HepG2 (cell line): Measurements from ENCODE around the gene IRS1. TPM values are rescaled to one million over a fixed set of nuclear protein-coding genes. Genes with fewer than 3 reads are reported as not detected.

ENCODE experiments used
- ATAC-seq: fragments of 200-7000 bp; cut with Tn5 transposase; 3 replicates; pipeline ENCODE4 v1.9.1; 2020; ENCODE audit warnings: mild to moderate bottlenecking, moderate library complexity
- BruUV-seq: library from RNA; stranded (reverse); fragments of 400-500 nt; replicated peaks from 2 replicates; lab custom pipeline; 2021; lab: Mats Ljungman, UMichigan
- CTCF ChIA-PET: fragments of 300-600 bp; formaldehyde crosslinking; extraction: SDS; loops from one replicate; lab custom pipeline; 2021; ENCODE audit warnings: low total read pairs, inconsistent platforms, low intra/inter-chr PET ratio; lab: Yijun Ruan, JAX
- POLR2A ChIA-PET: fragments of 350-600 bp; sonication (Branson Sonifier 250); formaldehyde crosslinking; loops from one replicate; lab custom pipeline; 2020; ENCODE audit warnings: antibody characterized with exemption, inconsistent platforms; lab: Yijun Ruan, JAX
- DNase-seq: peaks from one replicate; pipeline ENCODE4 v3.0.0-alpha.2; 2015; ENCODE audit warnings: low spot score
- FAIRE-seq: peaks from 3 replicates; lab custom pipeline; 2011; peaks lifted over from hg19 to GRCh38; lab: Jason Lieb, UNC
- H2AFZ ChIP-seq: one replicate; pipeline ENCODE4 v1.6.1; 2011; ENCODE audit warnings: low read length, inconsistent platforms
- H3K27ac ChIP-seq: fragments of 300-600 bp; 3 replicates; pipeline ENCODE4 v1.8.0; 2011; ENCODE audit warnings: mixed run types, mild to moderate bottlenecking, mixed read lengths, low read length, inconsistent platforms; ENCODE audit not compliant: insufficient read depth; ENCODE audit errors: extremely low read length
- H3K27me3 ChIP-seq, 2 experiments: fragments of 200-600 bp in 1 of 2; 2 replicates in 1 of 2; 3 replicates in 1 of 2; pipeline versions ENCODE4 v1.6.0 to v1.8.0; 2011; ENCODE audit warnings: low read length in 2 of 2, mild to moderate bottlenecking in 2 of 2, moderate library complexity in 2 of 2, inconsistent platforms in 1 of 2; ENCODE audit not compliant: insufficient read depth in 2 of 2, control insufficient read depth in 1 of 2
- H3K36me3 ChIP-seq, 2 experiments: fragments of 200-600 bp in 1 of 2; replicated peaks in 1 of 2; 2 replicates in 1 of 2; 3 replicates in 1 of 2; pipeline versions ENCODE4 v1.5.1 to v1.8.0; 2011; ENCODE audit warnings: low read length in 2 of 2, inconsistent platforms in 1 of 2; ENCODE audit not compliant: insufficient read depth in 2 of 2, control insufficient read depth in 1 of 2
- H3K4me1 ChIP-seq: 2 replicates; pipeline ENCODE4 v1.5.1; 2012; ENCODE audit warnings: low read length, inconsistent platforms; ENCODE audit not compliant: insufficient read depth
- H3K4me2 ChIP-seq: 2 replicates; pipeline ENCODE4 v1.6.0; 2011; ENCODE audit warnings: low read depth, low read length, inconsistent platforms
- H3K4me3 ChIP-seq, 3 experiments: fragments of 200-600 bp in 1 of 3; sonication (generic), shearing (Covaris generic) in 1 of 3; replicated peaks in 1 of 3; 2 replicates each; pipeline ENCODE4 v1.5.1; 2011 to 2016; ENCODE audit warnings: low read length in 3 of 3, inconsistent platforms in 2 of 3, low read depth in 2 of 3, mild to moderate bottlenecking in 2 of 3, control low read depth in 1 of 3, mixed read lengths in 1 of 3; ENCODE audit not compliant: insufficient read depth in 1 of 3
- H3K79me2 ChIP-seq: one replicate; pipeline ENCODE4 v1.6.1; 2011; ENCODE audit warnings: low read length, inconsistent platforms; ENCODE audit not compliant: insufficient read depth
- H3K9ac ChIP-seq: 2 replicates; pipeline ENCODE4 v1.6.0; 2011; ENCODE audit warnings: mild to moderate bottlenecking, low read depth, low read length, inconsistent platforms; ENCODE audit not compliant: insufficient read depth
- H3K9me3 ChIP-seq: 2 replicates; pipeline ENCODE4 v1.5.1; 2012; ENCODE audit warnings: mild to moderate bottlenecking, low read length
- H4K20me1 ChIP-seq: 2 replicates; pipeline ENCODE4 v1.6.0; 2011; ENCODE audit warnings: inconsistent platforms, mild to moderate bottlenecking, low read length, moderate library complexity; ENCODE audit not compliant: insufficient read depth
- FOXA1 ChIP-seq, 2 experiments: fragments of 450-650 bp in 1 of 2; sonication (generic) in 1 of 2; formaldehyde crosslinking in 1 of 2; IDR thresholded peaks; 2 replicates each; pipeline versions ENCODE4 v1.4.0 to v1.6.1; 2016 to 2020; ENCODE audit warnings: missing genetic modification reagents in 1 of 2
- JUN ChIP-seq: sonication (generic); formaldehyde crosslinking; IDR thresholded peaks from 2 replicates; pipeline ENCODE4 v1.4.0; 2020; ENCODE audit warnings: mild to moderate bottlenecking, missing genetic modification reagents
- MIER3 ChIP-seq: IDR thresholded peaks from 2 replicates; pipeline ENCODE4 v1.6.1; 2016; ENCODE audit warnings: missing compliant biosample characterization, borderline replicate concordance
- NAIF1 ChIP-seq: sonication (generic); formaldehyde crosslinking; IDR thresholded peaks from 2 replicates; pipeline ENCODE4 v1.5.0; 2020; ENCODE audit warnings: mild to moderate bottlenecking, missing genetic modification reagents, borderline replicate concordance
- PHF21A ChIP-seq: sonication (generic); formaldehyde crosslinking; IDR thresholded peaks from 2 replicates; pipeline ENCODE4 v1.5.0; 2020; ENCODE audit warnings: mild to moderate bottlenecking, missing genetic modification reagents
- REL ChIP-seq: sonication (generic); formaldehyde crosslinking; conservative IDR thresholded peaks from 2 replicates; pipeline ENCODE4 v1.8.0; 2022; ENCODE audit warnings: mild to moderate bottlenecking, missing genetic modification reagents, moderate library complexity
- SMC3 ChIP-seq: IDR thresholded peaks from 2 replicates; pipeline ENCODE4 v1.6.1; 2011; ENCODE audit warnings: low read length, improper control_type of control experiment
- SMYD3 ChIP-seq: sonication (generic); formaldehyde crosslinking; IDR thresholded peaks from 2 replicates; pipeline ENCODE4 v1.8.1; 2023; ENCODE audit warnings: mild to moderate bottlenecking, missing genetic modification reagents
- SRF ChIP-seq: IDR thresholded peaks from 2 replicates; pipeline ENCODE4 v1.6.1; 2011; ENCODE audit warnings: mild to moderate bottlenecking, low read depth, low read length, moderate library complexity
- ZNF430 ChIP-seq: sonication (generic); formaldehyde crosslinking; IDR thresholded peaks from 2 replicates; pipeline ENCODE4 v1.9.0; 2021; ENCODE audit warnings: mild to moderate bottlenecking, missing genetic modification reagents
- ZNF44 ChIP-seq: sonication (generic); formaldehyde crosslinking; IDR thresholded peaks from 2 replicates; pipeline ENCODE4 v1.5.1; 2020; ENCODE audit warnings: mild to moderate bottlenecking, missing genetic modification reagents
- ZNF441 ChIP-seq: sonication (generic); formaldehyde crosslinking; IDR thresholded peaks from 2 replicates; pipeline ENCODE4 v1.7.0; 2021; ENCODE audit warnings: missing genetic modification reagents, borderline replicate concordance
- ZNF784 ChIP-seq: sonication (generic); formaldehyde crosslinking; IDR thresholded peaks from 2 replicates; pipeline ENCODE4 v1.5.1; 2020; ENCODE audit warnings: missing genetic modification reagents, mild to moderate bottlenecking, borderline replicate concordance
- WGBS: methylation state at CpG from one replicate; pipeline ENCODE4 v1.1.6; 2017; ENCODE audit warnings: low lambda C conversion rate; 5-methylcytosine and 5-hydroxymethylcytosine counted together
- in situ Hi-C: cut with HindIII; loops from 2 replicates; pipeline ENCODE4 v1.10.0; 2017; ENCODE audit warnings: low pct_unique_long_range_greater_than_20kb; ENCODE audit not compliant: extremely low pct_ligation_motif_present
- intact Hi-C: fragments of 100-400 bp; cut with micrococcal nuclease; formaldehyde crosslinking; loops from one replicate; pipeline ENCODE4 v1.10.0; 2022; ENCODE audit not compliant: unreplicated experiment
- polyA plus RNA-seq, 8 experiments: library from polyadenylated mRNA; depleted of rRNA in 3 of 8; stranded (reverse) in 7 of 8; unstranded in 1 of 8; fragments of >200 nt; fragmentation: Illumina TruSeq in 4 of 8; extraction: Trizol in 4 of 8; gene quantifications; 2 replicates each; pipeline versions ENCODE4 v1.2.1 to v1.2.3, GENCODE V29; 2011 to 2016; ENCODE audit warnings: low read depth in 4 of 8, missing spikeins in 1 of 8, mixed read lengths in 1 of 8; ENCODE audit not compliant: insufficient read depth in 1 of 8
- total RNA-seq, 5 experiments: library from RNA; depleted of rRNA; stranded (reverse); fragments of >200 nt; fragmentation: Illumina TruSeq; extraction: Trizol; gene quantifications; 2 replicates each; pipeline ENCODE4 v1.2.3, GENCODE V29; 2016; ENCODE audit warnings: low read depth in 1 of 5

IRS1 gene
- total and polyA plus RNA-seq, 2 of the 13 experiments (the other 11 are each of a cell fraction or from before 2014, with no cell fraction given), result 8.7 to 9.0 TPM

GRCh38 chr2:226732478-226733188 lies 67.0 kb downstream of the IRS1 start:
- H3K36me3 ChIP-seq, result peaks cover 0 to 6% of the 10 kb centered on the region in 2 experiments; a peak in 2 of 5 replicates
- DNase-seq, result peak; percentile 65
- ATAC-seq, result peak; percentile 70
- 46% methylated on average over 4 of the region's 4 CpGs for WGBS
- no peaks in the 10 kb centered on the region for H4K20me1 ChIP-seq
- no peaks in the 10 kb centered on the region for H3K79me2 ChIP-seq
- ChIA-PET CTCF (no interaction called here), POLR2A (interaction anchor here (0.7 to 3.5 kb wide), 23 partner anchors 9 to 702 kb away, joined by 3 to 53 read pairs (median 5); partner anchors contain the start of gene IRS1)
- in situ Hi-C loops (loop anchor here (10.0 kb wide), 1 partner anchor 62 kb away; the partner anchor contains the start of gene IRS1), intact Hi-C loops (loop anchor here (1.0 to 10.0 kb wide), 6 partner anchors 68 to 575 kb away; no protein-coding TSS in a partner anchor)
- H3K4me3 ChIP-seq, result peak overlapping the region in 1 of 3 experiments; percentile 45; a peak in 2 of 6 replicates
- no peaks in the 10 kb centered on the region for H3K27me3 ChIP-seq
- H2AFZ ChIP-seq, result no peak overlapping the region
- H3K27ac ChIP-seq, result peak overlapping the region; percentile 82
- no peaks in the 10 kb centered on the region for H3K9me3 ChIP-seq
- H3K4me1 ChIP-seq, result peaks cover 73% of the 10 kb centered on the region
- FAIRE-seq, result no peak
- peak overlapping the region; percentile 20; the same call in 1 of the 2 replicates for H3K9ac ChIP-seq
- peak overlapping the region; percentile 60 for H3K4me2 ChIP-seq
- TSS peak; percentile 37 for BruUV-seq
- TF ChIP-seq ZNF784 (CRISPR knock-in tag) (no peak), SMC3 (no peak; the same call in 1 of the 2 replicates), ZNF44 (CRISPR knock-in tag) (0 out of 2 replicates have a peak, but pooled peaks have one; percentile 40), SMYD3 (CRISPR knock-in tag) (no peak), REL (CRISPR knock-in tag) (no peak), SRF (peak; percentile 73; the same call in 1 of the 2 replicates), FOXA1 (IDR thresholded peaks at IDR 0.05) (no peak), FOXA1 (CRISPR knock-in tag; IDR thresholded peaks at IDR 0.05) (no peak), ZNF441 (CRISPR knock-in tag) (no peak), JUN (CRISPR knock-in tag) (no peak), ZNF430 (CRISPR knock-in tag) (peak; percentile 34; the same call in 1 of the 2 replicates), MIER3 (CRISPR knock-in tag) (no peak), NAIF1 (CRISPR knock-in tag) (no peak), PHF21A (CRISPR knock-in tag) (no peak)
